Measurements from ENCODE around the gene KIAA1958. TPM values are rescaled to one million over a fixed set of nuclear protein-coding genes. Genes with fewer than 3 reads are reported as not detected.

The KIAA1958 gene
- polyA plus RNA-seq, 1 of the 3 experiments (the other 2 are of a cell fraction), result 1.6 TPM

DNA sequence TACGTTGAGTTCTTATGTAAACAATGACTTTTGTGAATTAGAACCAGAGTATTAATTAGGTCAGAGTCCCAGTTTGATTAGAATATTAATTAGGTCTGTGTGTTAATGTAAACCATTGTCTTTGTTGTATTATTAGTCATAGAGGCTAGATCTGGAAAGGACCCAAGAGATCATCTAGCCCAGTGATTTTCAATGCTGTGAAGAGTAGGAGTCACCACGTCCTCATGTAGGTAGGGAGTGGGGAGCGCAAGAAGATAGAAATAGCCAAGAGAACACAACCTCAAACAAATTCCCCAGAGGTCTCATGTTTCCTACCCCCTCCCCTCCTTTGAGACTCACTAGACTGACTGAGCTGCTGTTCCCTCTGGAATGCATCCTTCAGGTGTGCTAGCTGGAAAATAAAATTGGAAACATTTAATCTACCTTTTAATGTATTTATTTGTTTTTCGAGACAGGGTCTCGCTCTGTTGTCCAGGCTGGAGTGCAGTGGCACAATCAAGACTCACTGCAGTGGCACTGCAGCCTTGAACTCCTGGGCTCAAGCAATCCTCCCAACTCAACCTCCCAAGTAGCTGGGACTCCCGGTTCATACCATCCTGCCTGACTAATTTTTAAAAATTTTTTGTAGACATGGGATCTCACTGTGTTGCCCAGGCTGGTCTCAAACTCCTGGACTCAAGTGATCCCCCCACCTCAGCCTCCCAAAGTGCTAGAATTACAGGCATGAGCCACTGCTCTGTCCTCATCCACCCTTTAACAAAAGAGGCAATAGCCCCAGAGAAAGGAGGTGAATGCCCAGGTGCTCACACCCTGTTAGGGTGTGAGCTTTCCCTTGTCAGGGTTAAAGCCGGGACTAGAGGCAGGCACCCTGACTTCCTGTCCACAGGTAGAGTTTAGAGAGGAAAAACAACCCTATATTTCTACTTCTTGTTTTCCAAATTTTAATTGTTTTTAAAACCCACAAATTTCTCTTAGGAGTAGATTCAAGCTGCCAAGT lies 138.4 kb downstream of the KIAA1958 start:
- Histone ChIP-seq H3K4me3 (ENCODE audit: low read depth in 2 of 2, low read length in 1 of 2) (no peak overlapping the region), H3K9me3 (no peaks in the 10 kb centered on the region), H3K4me2 (no peak overlapping the region), H3K4me1 (ENCODE audit: control insufficient read depth in 1 of 2, insufficient read depth in 2 of 2, low read depth in 1 of 2, low read length in 1 of 2) (peaks cover 6 to 7% of the 10 kb centered on the region in 2 experiments; a peak in 3 of 4 replicates), H3K27me3 (ENCODE audit: insufficient read depth) (no peaks in the 10 kb centered on the region), H3K27ac (ENCODE audit: low read depth in 2 of 2, low read length in 1 of 2) (no peak overlapping the region), H3K9ac (no peak overlapping the region), H2AFZ (ENCODE audit: low read depth) (no peak overlapping the region), H3K9me2 (no peaks in the 10 kb centered on the region), H4K20me1 (ENCODE audit: insufficient read depth) (no peaks in the 10 kb centered on the region), H3F3A (replicated peaks; ENCODE audit: insufficient read depth) (no peaks in the 10 kb centered on the region), H3K79me2 (ENCODE audit: insufficient read depth) (no peaks in the 10 kb centered on the region), H3K36me3 (replicated peaks in 1 of 2; ENCODE audit: control insufficient read depth in 1 of 2, insufficient read depth in 2 of 2, low read length in 1 of 2) (no peaks in the 10 kb centered on the region)
- no peak for DNase-seq
- TF ChIP-seq RFX5 (IDR thresholded peaks at IDR 0.05; ENCODE audit: low read length) (no peak), FOXM1 (IDR thresholded peaks at IDR 0.05; ENCODE audit: low read depth) (no peak), RAD21 (IDR thresholded peaks at IDR 0.05; ENCODE audit: low read length) (no peak), GABPA (IDR thresholded peaks at IDR 0.05; ENCODE audit: low read depth) (no peak), JUND (IDR thresholded peaks at IDR 0.05) (no peak), YY1 (IDR thresholded peaks at IDR 0.05; ENCODE audit: low read depth) (no peak), FOSL2 (IDR thresholded peaks at IDR 0.05; ENCODE audit: borderline replicate concordance, low read depth) (no peak), RCOR1 (IDR thresholded peaks at IDR 0.05; ENCODE audit: low read length) (no peak), SMC3 (IDR thresholded peaks at IDR 0.05; ENCODE audit: low read depth, low read length) (no peak), POLR2AphosphoS5 (IDR thresholded peaks at IDR 0.05; ENCODE audit: low read depth, low read length) (no peak), EZH2phosphoT487 (IDR thresholded peaks at IDR 0.05; ENCODE audit: borderline replicate concordance, low read depth) (no peak), ELF1 (IDR thresholded peaks at IDR 0.05) (no peak)
- TF ChIP-seq, protein P1, sequence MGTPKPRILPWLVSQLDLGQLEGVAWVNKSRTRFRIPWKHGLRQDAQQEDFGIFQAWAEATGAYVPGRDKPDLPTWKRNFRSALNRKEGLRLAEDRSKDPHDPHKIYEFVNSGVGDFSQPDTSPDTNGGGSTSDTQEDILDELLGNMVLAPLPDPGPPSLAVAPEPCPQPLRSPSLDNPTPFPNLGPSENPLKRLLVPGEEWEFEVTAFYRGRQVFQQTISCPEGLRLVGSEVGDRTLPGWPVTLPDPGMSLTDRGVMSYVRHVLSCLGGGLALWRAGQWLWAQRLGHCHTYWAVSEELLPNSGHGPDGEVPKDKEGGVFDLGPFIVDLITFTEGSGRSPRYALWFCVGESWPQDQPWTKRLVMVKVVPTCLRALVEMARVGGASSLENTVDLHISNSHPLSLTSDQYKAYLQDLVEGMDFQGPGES (IDR thresholded peaks at IDR 0.05; ENCODE audit: low read depth, low read length), result no peak
- TF ChIP-seq, protein P2, sequence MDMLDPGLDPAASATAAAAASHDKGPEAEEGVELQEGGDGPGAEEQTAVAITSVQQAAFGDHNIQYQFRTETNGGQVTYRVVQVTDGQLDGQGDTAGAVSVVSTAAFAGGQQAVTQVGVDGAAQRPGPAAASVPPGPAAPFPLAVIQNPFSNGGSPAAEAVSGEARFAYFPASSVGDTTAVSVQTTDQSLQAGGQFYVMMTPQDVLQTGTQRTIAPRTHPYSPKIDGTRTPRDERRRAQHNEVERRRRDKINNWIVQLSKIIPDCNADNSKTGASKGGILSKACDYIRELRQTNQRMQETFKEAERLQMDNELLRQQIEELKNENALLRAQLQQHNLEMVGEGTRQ (IDR thresholded peaks at IDR 0.05; ENCODE audit: borderline replicate concordance, low read depth, low read length), result no peak
- TF ChIP-seq, protein P3, sequence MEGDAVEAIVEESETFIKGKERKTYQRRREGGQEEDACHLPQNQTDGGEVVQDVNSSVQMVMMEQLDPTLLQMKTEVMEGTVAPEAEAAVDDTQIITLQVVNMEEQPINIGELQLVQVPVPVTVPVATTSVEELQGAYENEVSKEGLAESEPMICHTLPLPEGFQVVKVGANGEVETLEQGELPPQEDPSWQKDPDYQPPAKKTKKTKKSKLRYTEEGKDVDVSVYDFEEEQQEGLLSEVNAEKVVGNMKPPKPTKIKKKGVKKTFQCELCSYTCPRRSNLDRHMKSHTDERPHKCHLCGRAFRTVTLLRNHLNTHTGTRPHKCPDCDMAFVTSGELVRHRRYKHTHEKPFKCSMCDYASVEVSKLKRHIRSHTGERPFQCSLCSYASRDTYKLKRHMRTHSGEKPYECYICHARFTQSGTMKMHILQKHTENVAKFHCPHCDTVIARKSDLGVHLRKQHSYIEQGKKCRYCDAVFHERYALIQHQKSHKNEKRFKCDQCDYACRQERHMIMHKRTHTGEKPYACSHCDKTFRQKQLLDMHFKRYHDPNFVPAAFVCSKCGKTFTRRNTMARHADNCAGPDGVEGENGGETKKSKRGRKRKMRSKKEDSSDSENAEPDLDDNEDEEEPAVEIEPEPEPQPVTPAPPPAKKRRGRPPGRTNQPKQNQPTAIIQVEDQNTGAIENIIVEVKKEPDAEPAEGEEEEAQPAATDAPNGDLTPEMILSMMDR (IDR thresholded peaks at IDR 0.05), result no peak
- TF ChIP-seq, protein P4, sequence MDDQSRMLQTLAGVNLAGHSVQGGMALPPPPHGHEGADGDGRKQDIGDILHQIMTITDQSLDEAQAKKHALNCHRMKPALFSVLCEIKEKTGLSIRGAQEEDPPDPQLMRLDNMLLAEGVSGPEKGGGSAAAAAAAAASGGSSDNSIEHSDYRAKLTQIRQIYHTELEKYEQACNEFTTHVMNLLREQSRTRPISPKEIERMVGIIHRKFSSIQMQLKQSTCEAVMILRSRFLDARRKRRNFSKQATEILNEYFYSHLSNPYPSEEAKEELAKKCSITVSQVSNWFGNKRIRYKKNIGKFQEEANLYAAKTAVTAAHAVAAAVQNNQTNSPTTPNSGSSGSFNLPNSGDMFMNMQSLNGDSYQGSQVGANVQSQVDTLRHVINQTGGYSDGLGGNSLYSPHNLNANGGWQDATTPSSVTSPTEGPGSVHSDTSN (IDR thresholded peaks at IDR 0.05), result no peak
- TF ChIP-seq, protein P5, sequence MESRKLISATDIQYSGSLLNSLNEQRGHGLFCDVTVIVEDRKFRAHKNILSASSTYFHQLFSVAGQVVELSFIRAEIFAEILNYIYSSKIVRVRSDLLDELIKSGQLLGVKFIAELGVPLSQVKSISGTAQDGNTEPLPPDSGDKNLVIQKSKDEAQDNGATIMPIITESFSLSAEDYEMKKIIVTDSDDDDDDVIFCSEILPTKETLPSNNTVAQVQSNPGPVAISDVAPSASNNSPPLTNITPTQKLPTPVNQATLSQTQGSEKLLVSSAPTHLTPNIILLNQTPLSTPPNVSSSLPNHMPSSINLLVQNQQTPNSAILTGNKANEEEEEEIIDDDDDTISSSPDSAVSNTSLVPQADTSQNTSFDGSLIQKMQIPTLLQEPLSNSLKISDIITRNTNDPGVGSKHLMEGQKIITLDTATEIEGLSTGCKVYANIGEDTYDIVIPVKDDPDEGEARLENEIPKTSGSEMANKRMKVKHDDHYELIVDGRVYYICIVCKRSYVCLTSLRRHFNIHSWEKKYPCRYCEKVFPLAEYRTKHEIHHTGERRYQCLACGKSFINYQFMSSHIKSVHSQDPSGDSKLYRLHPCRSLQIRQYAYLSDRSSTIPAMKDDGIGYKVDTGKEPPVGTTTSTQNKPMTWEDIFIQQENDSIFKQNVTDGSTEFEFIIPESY (IDR thresholded peaks at IDR 0.05; ENCODE audit: borderline replicate concordance, low read depth), result no peak
- TF ChIP-seq, protein P6, sequence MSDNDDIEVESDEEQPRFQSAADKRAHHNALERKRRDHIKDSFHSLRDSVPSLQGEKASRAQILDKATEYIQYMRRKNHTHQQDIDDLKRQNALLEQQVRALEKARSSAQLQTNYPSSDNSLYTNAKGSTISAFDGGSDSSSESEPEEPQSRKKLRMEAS (IDR thresholded peaks at IDR 0.05; ENCODE audit: low read depth), result no peak
- TF ChIP-seq, protein P7, sequence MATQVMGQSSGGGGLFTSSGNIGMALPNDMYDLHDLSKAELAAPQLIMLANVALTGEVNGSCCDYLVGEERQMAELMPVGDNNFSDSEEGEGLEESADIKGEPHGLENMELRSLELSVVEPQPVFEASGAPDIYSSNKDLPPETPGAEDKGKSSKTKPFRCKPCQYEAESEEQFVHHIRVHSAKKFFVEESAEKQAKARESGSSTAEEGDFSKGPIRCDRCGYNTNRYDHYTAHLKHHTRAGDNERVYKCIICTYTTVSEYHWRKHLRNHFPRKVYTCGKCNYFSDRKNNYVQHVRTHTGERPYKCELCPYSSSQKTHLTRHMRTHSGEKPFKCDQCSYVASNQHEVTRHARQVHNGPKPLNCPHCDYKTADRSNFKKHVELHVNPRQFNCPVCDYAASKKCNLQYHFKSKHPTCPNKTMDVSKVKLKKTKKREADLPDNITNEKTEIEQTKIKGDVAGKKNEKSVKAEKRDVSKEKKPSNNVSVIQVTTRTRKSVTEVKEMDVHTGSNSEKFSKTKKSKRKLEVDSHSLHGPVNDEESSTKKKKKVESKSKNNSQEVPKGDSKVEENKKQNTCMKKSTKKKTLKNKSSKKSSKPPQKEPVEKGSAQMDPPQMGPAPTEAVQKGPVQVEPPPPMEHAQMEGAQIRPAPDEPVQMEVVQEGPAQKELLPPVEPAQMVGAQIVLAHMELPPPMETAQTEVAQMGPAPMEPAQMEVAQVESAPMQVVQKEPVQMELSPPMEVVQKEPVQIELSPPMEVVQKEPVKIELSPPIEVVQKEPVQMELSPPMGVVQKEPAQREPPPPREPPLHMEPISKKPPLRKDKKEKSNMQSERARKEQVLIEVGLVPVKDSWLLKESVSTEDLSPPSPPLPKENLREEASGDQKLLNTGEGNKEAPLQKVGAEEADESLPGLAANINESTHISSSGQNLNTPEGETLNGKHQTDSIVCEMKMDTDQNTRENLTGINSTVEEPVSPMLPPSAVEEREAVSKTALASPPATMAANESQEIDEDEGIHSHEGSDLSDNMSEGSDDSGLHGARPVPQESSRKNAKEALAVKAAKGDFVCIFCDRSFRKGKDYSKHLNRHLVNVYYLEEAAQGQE (IDR thresholded peaks at IDR 0.05; ENCODE audit: low read depth, low read length), result no peak
- WGBS (ENCODE audit: low lambda C conversion rate), result 94% methylated on average over 7 of the region's 7 CpGs
- POLR2A ChIA-PET, result no interaction called here
- CTCF ChIA-PET, result interaction anchor here (0.9 kb wide), 1 partner anchor 106 kb away, joined by 3 read pairs; no protein-coding TSS in a partner anchor
